H1 (cell line): ENCODE results near the gene PRDM1. TPM values are rescaled to one million over a fixed set of nuclear protein-coding genes. Genes with fewer than 3 reads are reported as not detected.

Experiments
- CTCF ChIA-PET: fragments of 300-600 bp; sonication (Branson Sonifier 250); formaldehyde crosslinking; loops from one replicate; lab custom pipeline; 2021; ENCODE audit not compliant: partially characterized antibody; lab: Charles Lee
- POLR2A ChIA-PET: fragments of 300-600 bp; sonication (Branson Sonifier 250); formaldehyde crosslinking; loops from one replicate; lab custom pipeline; 2021; ENCODE audit warnings: inconsistent platforms; ENCODE audit not compliant: partially characterized antibody; lab: Charles Lee
- DNase-seq, 2 experiments: peaks; one replicate each; pipeline versions ENCODE4 v3.0.0 to v3.0.0-alpha.2; 2010 to 2022; ENCODE audit warnings: low spot score in 2 of 2, low read depth in 1 of 2, mixed read lengths in 1 of 2
- FAIRE-seq: peaks from 2 replicates; lab custom pipeline; 2011; peaks lifted over from hg19 to GRCh38; lab: Jason Lieb, UNC
- H2AFZ ChIP-seq: 2 replicates; pipeline ENCODE4 v1.8.1; 2012; ENCODE audit warnings: low read length, inconsistent platforms
- H2AK5ac ChIP-seq: 2 replicates; pipeline ENCODE4 v1.6.1; 2013; ENCODE audit warnings: low read depth, low read length
- H2BK120ac ChIP-seq: replicated peaks from 2 replicates; pipeline ENCODE3; 2013; ENCODE audit warnings: low read depth, low read length, inconsistent platforms
- H2BK12ac ChIP-seq: 2 replicates; pipeline ENCODE4 v1.6.1; 2013; ENCODE audit warnings: low read depth, low read length
- H2BK15ac ChIP-seq: 2 replicates; pipeline ENCODE4 v1.6.1; 2013; ENCODE audit warnings: low read length
- H2BK20ac ChIP-seq: 2 replicates; pipeline ENCODE4 v1.6.1; 2013; ENCODE audit warnings: low read length
- H2BK5ac ChIP-seq: 2 replicates; pipeline ENCODE4 v1.6.1; 2013; ENCODE audit warnings: low read depth, low read length
- H3K14ac ChIP-seq: 2 replicates; pipeline ENCODE4 v1.6.1; 2013; ENCODE audit warnings: inconsistent platforms; ENCODE audit not compliant: insufficient read length
- H3K18ac ChIP-seq: 2 replicates; pipeline ENCODE4 v1.6.1; 2013; ENCODE audit warnings: low read length; ENCODE audit errors: extremely low read depth
- H3K23ac ChIP-seq: 2 replicates; pipeline ENCODE4 v1.6.1; 2013; ENCODE audit warnings: inconsistent platforms; ENCODE audit not compliant: insufficient read length
- H3K23me2 ChIP-seq: 2 replicates; pipeline ENCODE4 v1.6.1; 2013; ENCODE audit warnings: low read depth, low read length
- H3K27ac ChIP-seq: 2 replicates; pipeline ENCODE4 v1.6.1; 2011; ENCODE audit warnings: low read depth, low read length, inconsistent platforms
- H3K27me3 ChIP-seq, 4 experiments: replicated peaks in 1 of 4; 1 replicate in 1 of 4; 2 replicates in 3 of 4; pipeline versions ENCODE4 v1.6.1 to v1.8.1; 2011 to 2013; ENCODE audit warnings: low read length in 3 of 4, mild to moderate bottlenecking in 3 of 4, inconsistent platforms in 2 of 4, mixed read lengths in 2 of 4, moderate library complexity in 1 of 4; ENCODE audit not compliant: control insufficient read depth in 3 of 4, insufficient read depth in 3 of 4; ENCODE audit errors: extremely low read depth in 1 of 4
- H3K36me3 ChIP-seq, 4 experiments: 2 replicates each; pipeline versions ENCODE4 v1.6.1 to v1.8.1; 2011 to 2013; ENCODE audit warnings: mild to moderate bottlenecking in 4 of 4, low read length in 3 of 4, moderate library complexity in 2 of 4, control low read depth in 1 of 4, inconsistent platforms in 1 of 4; ENCODE audit not compliant: insufficient read depth in 4 of 4, control insufficient read depth in 2 of 4
- H3K4ac ChIP-seq: replicated peaks from 2 replicates; pipeline ENCODE3; 2013; ENCODE audit warnings: low read length, low read depth, mixed read lengths, inconsistent platforms; ENCODE audit not compliant: insufficient read length
- H3K4me1 ChIP-seq, 4 experiments: replicated peaks in 1 of 4; 1 replicate in 1 of 4; 2 replicates in 3 of 4; pipeline versions ENCODE4 v1.6.1 to v1.8.1; 2011 to 2013; ENCODE audit warnings: low read length in 3 of 4, inconsistent platforms in 2 of 4, mixed read lengths in 1 of 4; ENCODE audit not compliant: insufficient read depth in 4 of 4, control insufficient read depth in 3 of 4
- H3K4me2 ChIP-seq, 2 experiments: 2 replicates each; pipeline versions ENCODE4 v1.6.1 to v1.8.1; 2011 to 2013; ENCODE audit warnings: low read depth in 2 of 2, low read length in 2 of 2, control low read depth in 1 of 2, inconsistent platforms in 1 of 2, mild to moderate bottlenecking in 1 of 2; ENCODE audit not compliant: insufficient read depth in 1 of 2
- H3K4me3 ChIP-seq, 4 experiments: fragments of 200-600, 300-600 bp in 1 of 4; sonication (generic), shearing (Covaris generic), sonication (Bioruptor Twin) in 1 of 4; 2 replicates each; pipeline versions ENCODE4 v1.5.1 to v1.8.1; 2011 to 2016; ENCODE audit warnings: low read length in 4 of 4, low read depth in 3 of 4, control low read depth in 2 of 4, inconsistent platforms in 2 of 4, mild to moderate bottlenecking in 2 of 4, mixed read lengths in 1 of 4, moderate library complexity in 1 of 4; ENCODE audit not compliant: insufficient read depth in 2 of 4; ENCODE audit errors: extremely low read depth in 1 of 4
- H3K56ac ChIP-seq: replicated peaks from 2 replicates; pipeline ENCODE3; 2013; ENCODE audit warnings: low read depth, mild to moderate bottlenecking, mixed read lengths, low read length, inconsistent platforms; ENCODE audit not compliant: insufficient read length
- H3K79me1 ChIP-seq: 2 replicates; pipeline ENCODE4 v1.6.1; 2013; ENCODE audit warnings: low read depth, low read length, control low read depth
- H3K79me2 ChIP-seq, 2 experiments: 2 replicates each; pipeline versions ENCODE4 v1.6.1 to v1.8.1; 2012 to 2013; ENCODE audit warnings: low read length in 2 of 2, mild to moderate bottlenecking in 2 of 2, inconsistent platforms in 1 of 2; ENCODE audit not compliant: insufficient read depth in 2 of 2, control insufficient read depth in 1 of 2
- H3K9ac ChIP-seq, 4 experiments: replicated peaks in 1 of 4; 1 replicate in 1 of 4; 2 replicates in 3 of 4; pipeline versions ENCODE4 v1.6.1 to v1.8.1; 2011 to 2013; ENCODE audit warnings: low read depth in 3 of 4, low read length in 3 of 4, control low read depth in 2 of 4, mild to moderate bottlenecking in 2 of 4, moderate library complexity in 2 of 4, inconsistent platforms in 1 of 4; ENCODE audit errors: extremely low read depth in 1 of 4
- H3K9me3 ChIP-seq, 2 experiments: 2 replicates each; pipeline versions ENCODE4 v1.6.1 to v1.8.1; 2012 to 2013; ENCODE audit warnings: mild to moderate bottlenecking in 2 of 2, moderate library complexity in 2 of 2, control low read depth in 1 of 2, inconsistent platforms in 1 of 2, low read depth in 1 of 2, low read length in 1 of 2, mixed read lengths in 1 of 2; ENCODE audit not compliant: insufficient read depth in 2 of 2
- H4K20me1 ChIP-seq, 2 experiments: replicated peaks in 1 of 2; 2 replicates each; pipeline versions ENCODE3 to v1.8.1; 2011 to 2013; ENCODE audit warnings: inconsistent platforms in 2 of 2, low read length in 2 of 2, mild to moderate bottlenecking in 1 of 2; ENCODE audit not compliant: insufficient read depth in 2 of 2, control insufficient read depth in 1 of 2
- H4K5ac ChIP-seq: 2 replicates; pipeline ENCODE4 v1.6.1; 2013; ENCODE audit warnings: low read length, low read depth, mixed read lengths, inconsistent platforms; ENCODE audit not compliant: insufficient read length
- H4K8ac ChIP-seq: 2 replicates; pipeline ENCODE4 v1.8.0; 2013; ENCODE audit warnings: mild to moderate bottlenecking, moderate library complexity, low read length, inconsistent platforms; ENCODE audit not compliant: insufficient read depth; ENCODE audit errors: extremely low read depth
- H4K91ac ChIP-seq: replicated peaks from 2 replicates; pipeline ENCODE3; 2013; ENCODE audit warnings: low read length, mixed read lengths, inconsistent platforms; ENCODE audit not compliant: insufficient read length
- ATF3 ChIP-seq: IDR thresholded peaks from 2 replicates; pipeline ENCODE4 v1.6.1; 2011; ENCODE audit warnings: low read depth, mild to moderate bottlenecking, low read length; ENCODE audit not compliant: insufficient read depth
- BACH1 ChIP-seq: IDR thresholded peaks from 2 replicates; pipeline ENCODE4 v1.6.1; 2012; ENCODE audit warnings: low read length, improper control_type of control experiment
- EP300 ChIP-seq, 2 experiments: IDR thresholded peaks; 1 replicate in 1 of 2; 2 replicates in 1 of 2; pipeline ENCODE4 v1.6.1; 2011 to 2012; ENCODE audit warnings: low read depth in 2 of 2, low read length in 2 of 2, mild to moderate bottlenecking in 2 of 2, borderline replicate concordance in 1 of 2, inconsistent platforms in 1 of 2, moderate library complexity in 1 of 2
- HDAC6 ChIP-seq: IDR thresholded peaks from one replicate; pipeline ENCODE4 v1.7.1; 2012; ENCODE audit warnings: low read depth, mild to moderate bottlenecking, inconsistent platforms, low read length, moderate library complexity
- MAFK ChIP-seq: IDR thresholded peaks from 2 replicates; pipeline ENCODE4 v1.6.1; 2012; ENCODE audit warnings: low read depth, mild to moderate bottlenecking, improper control_type of control experiment, low read length
- POLR2AphosphoS5 ChIP-seq: IDR thresholded peaks from 2 replicates; pipeline ENCODE4 v1.6.1; 2011; ENCODE audit warnings: low read depth, low read length
- RFX5 ChIP-seq: IDR thresholded peaks from 2 replicates; pipeline ENCODE4 v1.6.1; 2011; ENCODE audit warnings: low read depth, low read length, improper control_type of control experiment, borderline replicate concordance
- SAP30 ChIP-seq: fragments of 300-600 bp; sonication (generic); IDR thresholded peaks from 2 replicates; pipeline ENCODE4 v1.7.1; 2012; ENCODE audit warnings: low read length, moderate library complexity, mild to moderate bottlenecking, inconsistent platforms; ENCODE audit not compliant: insufficient read depth, insufficient replicate concordance
- SIN3A ChIP-seq, 2 experiments: IDR thresholded peaks in 1 of 2; conservative IDR thresholded peaks in 1 of 2; 2 replicates each; pipeline ENCODE4 v1.6.1; 2011 to 2012; ENCODE audit warnings: low read length in 2 of 2, improper control_type of control experiment in 1 of 2, low read depth in 1 of 2, mild to moderate bottlenecking in 1 of 2
- SP4 ChIP-seq: IDR thresholded peaks from 2 replicates; pipeline ENCODE4 v1.6.1; 2012; ENCODE audit warnings: low read length, inconsistent platforms
- TCF12 ChIP-seq: IDR thresholded peaks from 2 replicates; pipeline ENCODE4 v1.6.1; 2011; ENCODE audit warnings: low read depth, mild to moderate bottlenecking, low read length
- YY1 ChIP-seq: IDR thresholded peaks from 2 replicates; pipeline ENCODE4 v1.6.1; 2011; ENCODE audit warnings: low read depth, mild to moderate bottlenecking, low read length
- WGBS, 2 experiments: shearing (Covaris generic) in 1 of 2; methylation state at CpG; one replicate each; pipeline versions ENCODE4 v1.1.6 to v1.1.7; 2013 to 2015; ENCODE audit warnings: low lambda C conversion rate in 2 of 2, mixed read lengths in 2 of 2, inconsistent platforms in 1 of 2, low coverage in 1 of 2, missing lambda C conversion rate in 1 of 2; ENCODE audit not compliant: insufficient replicate concordance in 2 of 2, insufficient coverage in 1 of 2, insufficient read length in 1 of 2; ENCODE audit errors: extremely low coverage in 1 of 2, missing lambda C conversion rate in 1 of 2; 5-methylcytosine and 5-hydroxymethylcytosine counted together
- polyA plus RNA-seq, 7 experiments: library from polyadenylated mRNA; depleted of rRNA in 3 of 7; stranded (reverse) in 5 of 7; unstranded in 2 of 7; fragments of >200 nt in 5 of 7; fragments of 200-250 nt in 2 of 7; gene quantifications; 1 replicate in 5 of 7; 2 replicates in 1 of 7; 4 replicates in 1 of 7; pipeline versions ENCODE4 v1.2.1 to v1.2.3, GENCODE V29; 2011 to 2013; ENCODE audit warnings: missing spikeins in 2 of 7, mixed read lengths in 2 of 7
- total RNA-seq: library from RNA; stranded (reverse); fragmentation: NEBNext Ultra II Directional; extraction: Animal tissue kit (Norgen Biotek cat#: 25700); gene quantifications from 2 replicates; pipeline ENCODE4 v1.2.1, GENCODE V29; 2021

PRDM1 gene
- total and polyA plus RNA-seq, 2 of the 8 experiments (the other 6 are each of a cell fraction or from before 2014, with no cell fraction given) = 0.21 to 0.74 TPM

- Histone ChIP-seq H3K4ac (no peak overlapping the region), H4K20me1 (no peaks in the 10 kb centered on the region), H3K79me2 (no peaks in the 10 kb centered on the region), H3K9me3 (no peaks in the 10 kb centered on the region), H3K23me2 (peaks cover 12% of the 10 kb centered on the region), H4K8ac (no peak overlapping the region), H3K4me3 (no peak overlapping the region), H2BK15ac (no peak overlapping the region), H3K14ac (no peak overlapping the region), H3K18ac (no peak overlapping the region), H4K91ac (no peak overlapping the region), H2AK5ac (no peak overlapping the region), H2BK5ac (no peak overlapping the region), H3K79me1 (no peaks in the 10 kb centered on the region), H3K4me2 (no peak overlapping the region), H3K4me1 (peaks cover 0 to 13% (median 4%) of the 10 kb centered on the region in 4 experiments; a peak in 5 of 7 replicates), H2BK20ac (no peak overlapping the region), H3K27me3 (peaks cover 0 to 13% (median 7%) of the 10 kb centered on the region in 4 experiments; a peak in 4 of 7 replicates), H3K56ac (no peak overlapping the region), H2AFZ (no peak overlapping the region), H4K5ac (no peak overlapping the region), H2BK120ac (no peak overlapping the region), H3K23ac (no peak overlapping the region), H2BK12ac (no peak overlapping the region), H3K9ac (no peak overlapping the region), H3K27ac (no peak overlapping the region), H3K36me3 (no peaks in the 10 kb centered on the region)
- ChIA-PET CTCF (interaction anchor here (0.6 to 1.1 kb wide), 3 partner anchors 47 to 629 kb away, joined by 3 read pairs; no protein-coding TSS in a partner anchor), POLR2A (no interaction called here)
- no peak for FAIRE-seq
- DNase-seq = no peak
- 89% methylated on average over 11 of the region's 11 CpGs; no CpG with 5 or more reads in 1 of the 2 experiments for WGBS, 2 experiments
- TF ChIP-seq TCF12 (no peak), YY1 (no peak), SAP30 (no peak), SP4 (no peak), RFX5 (no peak), SIN3A (conservative IDR thresholded peaks at IDR 0.05 in 1 of 2, IDR thresholded peaks at IDR 0.05 in 1 of 2; ENCODE audit: low read depth in 1 of 2, low read length in 2 of 2) (no peak), MAFK (no peak), HDAC6 (no peak), EP300 (IDR thresholded peaks at IDR 0.05; ENCODE audit: borderline replicate concordance in 1 of 2, low read depth in 2 of 2, low read length in 2 of 2) (no peak), ATF3 (no peak), BACH1 (no peak), POLR2AphosphoS5 (no peak)
Observed at GRCh38 chr6:106102967-106103727, 17.0 kb downstream of the PRDM1 start.
